ENCODE data around the gene GLT6D1. TPM values are rescaled to one million over a fixed set of nuclear protein-coding genes. Genes with fewer than 3 reads are reported as not detected.

Gene GLT6D1
- total and polyA plus RNA-seq, 2 of the 13 experiments (the other 11 are each of a cell fraction or from before 2014, with no cell fraction given) = not detected

- Histone ChIP-seq H3K9ac (ENCODE audit: insufficient read depth, low read depth, low read length) (no peak overlapping the region), H2AFZ (ENCODE audit: low read length) (no peak overlapping the region), H3K4me1 (ENCODE audit: insufficient read depth, low read length) (no peaks in the 10 kb centered on the region), H3K4me2 (ENCODE audit: low read depth, low read length) (no peak overlapping the region), H3K9me3 (ENCODE audit: low read length) (no peaks in the 10 kb centered on the region), H3K4me3 (replicated peaks in 1 of 3; ENCODE audit: insufficient read depth in 1 of 3, low read depth in 2 of 3, low read length in 3 of 3) (no peak overlapping the region), H4K20me1 (ENCODE audit: insufficient read depth, low read length) (0 out of 2 replicates have a peak, but pooled peaks cover 2% of the 10 kb centered on the region), H3K79me2 (ENCODE audit: insufficient read depth, low read length) (no peaks in the 10 kb centered on the region), H3K36me3 (replicated peaks in 1 of 2; ENCODE audit: control insufficient read depth in 1 of 2, insufficient read depth in 2 of 2, low read length in 2 of 2) (no peaks in the 10 kb centered on the region), H3K27me3 (ENCODE audit: control insufficient read depth in 1 of 2, insufficient read depth in 2 of 2, low read length in 2 of 2) (peaks cover 10 to 50% of the 10 kb centered on the region in 2 experiments; a peak in 4 of 5 replicates), H3K27ac (ENCODE audit: extremely low read length, insufficient read depth, low read length) (no peak overlapping the region)
- CTCF ChIA-PET (ENCODE audit: low intra/inter-chr PET ratio, low total read pairs) = no interaction called here
- POLR2A ChIA-PET = no interaction called here
- no TSS peak for BruUV-seq (replicated peaks)
- DNase-seq (ENCODE audit: low spot score) (no peak), ATAC-seq (no peak), FAIRE-seq (no peak)
- in situ Hi-C loops (cut with HindIII; ENCODE audit: extremely low pct_ligation_motif_present, low pct_unique_long_range_greater_than_20kb) = no loop called here
- WGBS (ENCODE audit: low lambda C conversion rate) = 0% methylated on average over 1 of the region's 9 CpGs
- no peak for TF ChIP-seq ZNF879 (CRISPR knock-in tag; IDR thresholded peaks at IDR 0.05)
- no peak for TF ChIP-seq SSRP1 (CRISPR knock-in tag; IDR thresholded peaks at IDR 0.05)
- no peak for TF ChIP-seq DDIT3 (CRISPR knock-in tag; IDR thresholded peaks at IDR 0.05)
- TF ChIP-seq EED (CRISPR knock-in tag; IDR thresholded peaks at IDR 0.05) = no peak
- no peak for TF ChIP-seq CENPBD1 (CRISPR knock-in tag; IDR thresholded peaks at IDR 0.05; ENCODE audit: borderline replicate concordance, low read depth)
- TF ChIP-seq SAFB2 (CRISPR knock-in tag; IDR thresholded peaks at IDR 0.05; ENCODE audit: borderline replicate concordance, low read depth) = no peak
- intact Hi-C loops (cut with micrococcal nuclease; ENCODE audit: unreplicated experiment) = no loop called here
These were observed 28.2 kb upstream of the GLT6D1 start for GRCh38 chr9:135667463-135668001.
